ENCODE measurements around the gene GPC5. TPM values are rescaled to one million over a fixed set of nuclear protein-coding genes. Genes with fewer than 3 reads are reported as not detected.

GPC5 gene
- total and polyA plus RNA-seq, 9 of the 15 experiments (the other 6 are each of a cell fraction or from before 2014, with no cell fraction given): 0.18 to 0.27 TPM; not detected in 7

GRCh38 chr13:91405240-91405639, 6.8 kb downstream of the GPC5 start:
- ChIA-PET POLR2A (interaction anchor here (0.6 to 2.0 kb wide), 2 partner anchors 14 to 341 kb away, joined by 3 to 5 read pairs; no protein-coding TSS in a partner anchor), CTCF (ENCODE audit: low intra/inter-chr PET ratio) (interaction anchor here (2.5 kb wide), 1 partner anchor 271 kb away, joined by 13 read pairs; no protein-coding TSS in a partner anchor)
- intact Hi-C loops (cut with micrococcal nuclease) (no loop called here), in situ Hi-C loops (cut with MboI) (no loop called here)
- Histone ChIP-seq H3K4me3 (no peak overlapping the region), H3K9me3 (replicated peaks; ENCODE audit: control insufficient read depth, insufficient read depth, low read depth, low read length) (no peaks in the 10 kb centered on the region), H3K27ac (ENCODE audit: extremely low read depth, low read depth, low read length) (no peak overlapping the region), H3K36me3 (ENCODE audit: control insufficient read depth, insufficient read depth, low read length) (no peaks in the 10 kb centered on the region), H3K27me3 (ENCODE audit: control insufficient read depth in 2 of 2, insufficient read depth in 2 of 2, low read length in 2 of 2) (peaks cover 0 to under 1% of the 10 kb centered on the region in 2 experiments; a peak in 1 of 5 replicates), H3K9me1 (ENCODE audit: control insufficient read depth, insufficient read depth, low read length) (no peaks in the 10 kb centered on the region), H4K20me1 (replicated peaks; ENCODE audit: control insufficient read depth, insufficient read depth, low read length) (no peaks in the 10 kb centered on the region), H3K79me2 (ENCODE audit: control insufficient read depth, insufficient read depth, low read length) (no peaks in the 10 kb centered on the region), H3K9ac (ENCODE audit: insufficient read depth in 1 of 2, low read depth in 2 of 2, low read length in 2 of 2) (no peak overlapping the region), H3K4me2 (ENCODE audit: insufficient read depth, low read length) (no peak overlapping the region), H2AFZ (ENCODE audit: low read depth, low read length) (no peak overlapping the region), H3K4me1 (replicated peaks in 1 of 2; ENCODE audit: control insufficient read depth in 2 of 2, insufficient read depth in 2 of 2, low read length in 2 of 2) (no peaks in the 10 kb centered on the region)
- WGBS (ENCODE audit: insufficient coverage, low coverage, missing lambda C conversion rate): under 1% methylated on average over 6 of the region's 6 CpGs
- BruUV-seq (replicated peaks): no TSS peak
- DNase-seq (ENCODE audit: extremely low read depth in 1 of 4, low spot score in 3 of 4) (no peak), ATAC-seq (no peak), FAIRE-seq (no peak)
- TF ChIP-seq ASH1L (IDR thresholded peaks at IDR 0.05; ENCODE audit: borderline replicate concordance, low read depth, partially characterized antibody): no peak
- no peak for TF ChIP-seq ZNF184 (CRISPR knock-in tag; IDR thresholded peaks at IDR 0.05)
- TF ChIP-seq GATAD2B (IDR thresholded peaks at IDR 0.05; ENCODE audit: borderline replicate concordance): no peak
- no peak for TF ChIP-seq BMI1 (IDR thresholded peaks at IDR 0.05; ENCODE audit: low read length)
- no peak for TF ChIP-seq CREB5 (CRISPR knock-in tag; IDR thresholded peaks at IDR 0.05)
- no peak for TF ChIP-seq GTF2E2 (tag; IDR thresholded peaks at IDR 0.05)
- no peak for TF ChIP-seq MITF (IDR thresholded peaks at IDR 0.05)
- TF ChIP-seq NCOA6 (IDR thresholded peaks at IDR 0.05): no peak
- TF ChIP-seq ZNF778 (CRISPR knock-in tag; IDR thresholded peaks at IDR 0.05): no peak
- no peak for TF ChIP-seq RHOXF2B (CRISPR knock-in tag; conservative IDR thresholded peaks at IDR 0.05)
- TF ChIP-seq TAL1 (IDR thresholded peaks at IDR 0.05): no peak
- no peak for TF ChIP-seq TBP (optimal IDR thresholded peaks at IDR 0.05; ENCODE audit: low read depth, low read length)
- TF ChIP-seq ELF2 (CRISPR knock-in tag; IDR thresholded peaks at IDR 0.05): no peak
